ENCODE results near the gene ZCWPW1.

The ZCWPW1 gene

GRCh38 chr7:100432053-100432452 is 3.5 kb upstream of the ZCWPW1 start:
- DNase-seq: no peak

GRCh38 chr7:100431286-100431735 is 2.8 kb upstream of the ZCWPW1 start:
- no peak for DNase-seq

GRCh38 chr7:100430493-100431285 is 2.2 kb upstream of the ZCWPW1 start:
- DNase-seq: no peak

DNA sequence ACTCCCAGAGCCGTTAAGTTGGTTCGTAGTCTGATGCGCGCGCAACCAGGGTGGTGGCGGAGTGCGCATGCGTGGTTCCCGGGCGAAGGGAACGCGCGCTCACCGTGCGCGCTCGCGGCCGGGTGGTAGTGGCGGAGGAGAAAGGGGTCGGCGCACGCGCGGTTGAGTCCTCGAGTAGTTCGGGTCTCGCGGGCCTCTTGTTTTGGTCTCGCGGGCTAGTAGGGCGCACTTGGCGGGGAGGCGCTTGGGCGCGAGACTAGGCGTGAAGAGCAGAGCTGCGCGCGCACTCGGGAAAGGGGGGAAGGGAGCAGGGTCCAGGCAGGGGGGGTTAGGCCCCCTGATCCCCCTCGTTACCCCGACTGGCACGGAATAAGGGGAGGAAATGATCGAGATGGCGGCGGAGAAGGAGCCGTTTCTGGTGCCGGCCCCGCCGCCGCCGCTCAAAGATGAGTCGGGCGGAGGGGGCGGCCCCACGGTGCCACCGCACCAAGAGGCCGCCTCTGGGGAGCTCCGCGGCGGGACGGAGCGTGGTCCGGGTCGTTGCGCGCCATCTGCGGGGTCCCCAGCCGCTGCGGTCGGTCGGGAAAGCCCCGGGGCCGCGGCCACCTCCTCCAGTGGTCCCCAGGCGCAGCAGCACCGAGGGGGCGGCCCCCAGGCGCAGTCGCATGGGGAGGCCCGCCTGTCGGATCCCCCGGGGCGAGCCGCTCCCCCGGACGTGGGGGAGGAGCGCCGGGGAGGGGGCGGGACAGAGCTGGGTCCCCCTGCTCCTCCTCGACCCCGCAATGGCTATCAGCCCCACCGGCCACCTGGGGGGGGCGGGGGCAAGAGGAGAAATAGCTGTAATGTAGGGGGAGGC is 1.4 kb upstream of the ZCWPW1 start, which contains the start of gene MEPCE:
MEPCE (plus strand) TSS at position 195 of the 856 bp plus-strand sequence; CDS start at position 383, 188 bp downstream.
- DNase-seq: peak; percentile 92

DNA sequence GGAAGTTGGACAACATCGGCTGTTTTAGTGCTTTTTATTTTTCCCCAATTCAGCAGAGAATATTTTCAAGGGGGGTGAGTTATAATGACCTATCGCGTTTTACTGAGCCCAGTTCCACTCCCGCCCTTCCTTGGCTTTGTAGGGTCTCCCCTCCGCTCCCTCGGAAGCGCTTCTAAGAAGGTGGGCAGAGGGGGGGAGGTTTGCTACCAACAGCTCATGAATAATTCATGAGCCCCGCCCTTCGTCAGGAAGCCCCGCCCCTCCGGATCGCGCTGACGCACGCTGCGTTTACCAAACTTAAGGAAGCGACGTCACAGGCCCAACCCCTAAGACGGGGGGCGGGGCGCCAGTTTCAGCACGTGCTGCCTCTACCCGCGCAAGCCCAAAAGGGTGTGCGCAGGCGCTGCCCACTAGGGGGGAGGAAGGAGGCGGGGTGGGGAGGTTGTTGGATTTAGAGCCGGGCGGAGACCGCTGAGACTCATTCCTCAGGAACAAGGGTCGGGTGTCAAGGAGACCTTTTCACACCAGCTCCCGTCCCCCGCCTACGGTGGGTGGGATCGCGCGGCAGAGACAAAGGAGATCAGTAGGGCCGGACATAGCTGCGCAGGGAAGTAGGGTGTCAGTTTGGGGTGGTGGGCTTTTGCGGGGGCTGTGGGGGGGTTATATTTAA is 599 bp upstream of the ZCWPW1 start:
- peak; percentile 93 for DNase-seq

DNA sequence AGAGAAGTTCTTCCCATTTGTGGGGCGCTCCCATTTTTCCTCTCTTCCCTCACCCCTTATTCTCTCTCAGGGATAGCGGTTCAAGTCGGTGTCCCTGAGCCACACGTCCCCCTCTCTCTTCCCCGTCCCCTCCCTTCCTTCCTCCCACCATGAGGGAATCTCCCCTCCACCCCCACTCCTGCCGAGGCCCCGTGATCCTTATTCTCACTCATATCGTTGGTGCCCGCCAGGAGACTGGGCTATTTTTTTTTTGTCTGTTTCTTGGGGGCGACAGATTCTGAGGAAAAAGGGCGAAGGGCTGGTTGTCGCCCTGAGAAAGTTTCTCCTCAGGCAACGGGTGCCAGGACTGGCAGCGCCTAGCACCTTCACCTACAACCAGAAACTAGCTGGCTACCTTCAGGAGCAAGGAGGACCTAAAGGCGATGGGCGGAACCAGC is 723 bp downstream of the ZCWPW1 start:
- DNase-seq: no peak

DNA sequence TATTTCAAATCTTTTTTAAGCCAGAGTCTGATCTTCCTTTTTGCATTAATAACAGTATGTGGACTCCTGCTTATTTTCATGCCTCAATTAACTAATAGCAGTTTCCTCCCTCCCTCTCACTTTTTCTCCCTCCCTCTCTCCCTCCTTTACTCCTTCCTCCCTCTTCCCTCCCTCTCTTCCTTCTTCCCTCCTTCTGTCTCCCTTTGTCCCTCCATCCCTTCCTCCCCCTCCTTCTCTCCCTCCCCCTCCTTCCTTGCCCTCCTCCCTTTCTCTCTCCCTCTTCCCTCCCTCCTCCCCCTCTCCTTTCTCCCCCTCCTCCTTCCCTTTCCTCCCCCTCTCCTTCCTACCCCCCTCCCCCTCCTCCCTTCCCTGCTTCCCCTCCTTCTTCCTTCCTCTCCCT is 2.0 kb downstream of the ZCWPW1 start:
- no peak for DNase-seq

- DNase-seq: no peak
Measured at GRCh38 chr7:100425347-100425746, 3.2 kb downstream of the ZCWPW1 start.

DNA sequence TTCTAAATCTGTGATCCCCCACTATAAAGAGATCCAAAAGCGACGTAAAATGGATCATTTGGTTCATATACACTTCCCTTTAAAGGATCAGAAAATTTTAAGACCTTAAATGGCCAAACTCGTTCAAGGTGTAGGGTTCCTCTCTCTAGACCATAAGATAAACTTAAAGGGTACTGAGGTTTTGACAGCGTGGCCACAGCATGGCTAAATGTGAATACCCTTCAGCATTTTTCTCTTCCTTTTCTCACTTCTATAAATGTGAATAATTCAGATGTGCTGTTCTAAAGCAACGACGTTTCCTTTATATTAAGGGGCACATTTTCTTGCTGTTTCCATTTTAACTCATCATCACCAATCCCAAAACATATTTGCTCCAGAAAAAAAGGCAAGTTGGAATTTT is 5.2 kb downstream of the ZCWPW1 start:
- no peak for DNase-seq

DNA sequence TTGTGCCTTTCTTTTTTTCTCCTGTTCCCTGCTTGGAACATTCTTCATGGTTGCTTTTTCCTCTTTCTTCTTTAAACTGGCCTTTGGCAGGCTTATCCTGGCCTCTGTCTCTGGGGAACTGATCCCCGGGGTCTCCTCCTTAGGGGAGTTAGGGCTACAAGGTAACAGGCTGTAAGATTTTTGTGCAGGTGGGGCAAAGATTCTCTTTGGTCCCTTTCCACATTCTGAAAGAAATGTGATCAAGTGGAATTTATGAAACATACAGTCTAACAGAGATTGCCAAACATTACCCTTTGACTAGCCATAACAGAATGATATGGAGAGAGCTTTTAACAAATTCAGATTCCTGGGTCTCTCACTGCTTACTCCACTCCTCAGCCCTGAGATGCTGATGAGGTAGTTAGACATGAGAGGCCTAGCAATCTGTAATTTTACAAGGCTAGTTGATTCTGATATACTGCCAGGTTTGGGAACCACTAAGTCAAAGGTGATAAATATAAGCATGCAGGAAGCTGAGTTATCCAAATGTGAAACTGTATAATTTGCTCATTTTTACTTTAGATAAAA is 8.8 kb downstream of the ZCWPW1 start:
- no peak for DNase-seq

- DNase-seq: no peak
Measured at GRCh38 chr7:100418930-100419659, 9.4 kb downstream of the ZCWPW1 start.

GRCh38 chr7:100415448-100415847 is 13.1 kb downstream of the ZCWPW1 start:
- no peak for DNase-seq

GRCh38 chr7:100413889-100414288 is 14.6 kb downstream of the ZCWPW1 start:
- no peak for DNase-seq

DNA sequence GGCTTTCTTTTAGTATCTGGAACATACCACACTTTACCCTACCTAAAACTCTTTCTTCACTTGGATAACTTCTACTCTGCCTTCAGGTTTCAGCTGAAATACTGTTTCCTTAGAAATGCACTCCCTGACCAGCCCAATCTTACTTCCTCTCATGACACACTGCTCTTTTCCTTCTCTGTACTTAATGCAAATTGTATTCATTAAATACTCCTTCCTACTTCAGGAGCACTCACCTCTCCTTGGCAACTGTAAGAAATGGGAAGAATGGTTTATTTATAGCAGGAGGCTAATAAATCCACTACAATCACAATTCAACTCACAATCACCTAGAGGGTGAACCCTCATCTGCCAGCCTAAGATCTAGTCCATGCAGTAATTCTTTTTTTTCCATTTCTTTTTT is 15.2 kb downstream of the ZCWPW1 start:
- no peak for DNase-seq

GRCh38 chr7:100411101-100411500 is 17.4 kb downstream of the ZCWPW1 start:
- no peak for DNase-seq

GRCh38 chr7:100407285-100408180 is 21.0 kb downstream of the ZCWPW1 start:
- DNase-seq: no peak

DNA sequence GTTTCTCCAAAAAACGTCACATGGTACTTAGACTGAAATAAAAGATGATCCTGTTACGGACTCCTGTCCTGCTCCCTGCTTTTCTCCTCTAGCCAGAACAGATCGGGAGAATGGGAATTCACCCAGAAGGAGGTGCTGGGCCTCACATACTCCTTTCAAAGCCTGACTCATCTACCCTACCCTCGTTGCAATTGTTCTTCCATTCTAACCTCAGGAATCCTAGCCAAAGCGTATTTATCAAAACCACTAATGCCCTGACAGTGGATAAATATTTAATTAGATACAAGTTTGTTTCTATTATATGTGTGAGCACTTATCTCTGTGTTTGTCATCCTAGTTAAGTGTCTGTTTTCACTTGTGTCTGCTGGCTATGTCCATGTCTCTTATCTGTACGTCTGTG is 21.7 kb downstream of the ZCWPW1 start:
- DNase-seq: no peak

DNA sequence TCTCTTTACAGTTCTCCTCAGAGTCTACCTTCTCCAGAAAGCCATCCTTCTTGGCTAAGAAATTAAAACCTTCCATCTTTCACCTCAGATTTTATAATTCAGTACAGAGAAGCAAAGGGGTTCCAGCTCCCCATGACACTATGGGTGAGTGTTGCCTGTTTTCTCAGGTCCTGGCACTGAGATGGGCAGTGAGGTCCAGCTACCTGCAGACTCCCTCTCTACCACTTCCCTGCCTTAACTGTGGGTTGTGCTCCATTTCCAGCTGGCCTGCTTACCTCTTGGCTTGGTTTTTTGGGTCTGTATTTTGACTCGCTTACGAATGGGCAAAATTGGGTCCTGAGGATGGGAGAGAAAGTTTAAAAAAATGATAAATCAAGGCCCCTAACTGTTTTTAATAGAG is 26.3 kb downstream of the ZCWPW1 start:
- no peak for DNase-seq

GRCh38 chr7:100401811-100402210 is 26.7 kb downstream of the ZCWPW1 start:
- no peak for DNase-seq

- no peak for DNase-seq
Measured at GRCh38 chr7:100400656-100401055, 27.8 kb downstream of the ZCWPW1 start.

DNA sequence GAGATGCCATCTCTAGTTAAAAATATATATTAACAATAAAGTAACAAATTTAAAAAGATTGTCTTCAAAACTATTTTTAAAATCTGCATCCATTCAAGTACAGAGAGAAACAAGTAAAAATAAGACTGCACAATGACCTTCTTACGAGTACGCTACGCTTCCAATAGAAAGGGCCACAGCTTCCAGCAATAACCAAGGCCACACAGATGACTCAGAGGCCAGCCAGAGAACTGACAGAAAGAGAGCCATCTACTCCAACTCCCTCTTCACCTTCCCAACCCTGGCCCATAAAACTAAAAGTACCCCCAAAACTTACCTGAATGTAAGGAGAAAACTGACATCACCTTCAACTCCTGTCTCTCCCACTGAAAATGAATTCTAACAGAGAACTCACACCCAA is 28.5 kb downstream of the ZCWPW1 start:
- DNase-seq: no peak

Measured in SHP77 treated with DMSO at 0.1 percent for 48 hours (cell line).